ENCODE measurements around the gene PRELID2.
"Not testable (repeated sequence)": the region's sequence is repeated elsewhere in the genome, so short reads cannot be mapped to it uniquely, and the experiment has no call there.

Gene PRELID2

DNA sequence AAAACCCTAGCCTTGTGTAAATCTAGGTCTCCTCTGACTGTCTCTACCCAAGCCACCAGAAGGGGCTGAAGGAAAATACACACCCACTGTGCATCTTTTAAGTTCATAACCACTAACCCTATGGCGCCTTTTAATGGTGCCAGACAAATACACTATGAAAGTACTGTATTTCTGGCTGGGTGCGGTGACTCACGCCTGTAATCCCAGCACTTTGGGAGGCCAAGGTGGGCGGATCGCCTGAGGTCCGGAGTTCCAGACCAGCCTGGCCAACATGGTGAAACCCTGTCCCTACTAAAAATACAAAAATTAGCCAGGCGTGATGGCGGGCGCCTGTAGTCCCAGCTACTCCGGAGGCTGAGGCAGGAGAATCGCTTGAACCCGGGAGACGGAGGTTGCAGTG is 1.1 kb upstream of the PRELID2 start:
- DNase-seq, result not testable (repeated sequence)

DNA sequence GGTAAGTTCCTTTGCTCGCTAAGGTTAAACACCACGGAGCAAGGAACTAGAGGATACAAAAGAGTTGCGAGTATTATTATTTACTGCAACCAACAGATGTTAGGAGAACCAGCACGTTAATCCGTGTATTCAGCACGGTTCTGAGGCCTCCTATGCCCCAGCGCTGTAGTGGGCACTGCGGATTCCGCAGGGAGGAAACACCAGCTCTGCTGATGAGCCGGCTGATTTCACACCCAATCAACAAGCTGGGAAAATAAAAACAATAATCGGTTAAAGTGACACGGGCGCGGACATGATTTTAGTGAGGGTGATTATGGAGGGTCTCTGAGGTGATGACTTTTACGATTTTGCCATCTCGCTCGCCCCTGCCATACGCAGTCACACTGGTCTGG is 702 bp upstream of the PRELID2 start:
- no peak for DNase-seq

DNA sequence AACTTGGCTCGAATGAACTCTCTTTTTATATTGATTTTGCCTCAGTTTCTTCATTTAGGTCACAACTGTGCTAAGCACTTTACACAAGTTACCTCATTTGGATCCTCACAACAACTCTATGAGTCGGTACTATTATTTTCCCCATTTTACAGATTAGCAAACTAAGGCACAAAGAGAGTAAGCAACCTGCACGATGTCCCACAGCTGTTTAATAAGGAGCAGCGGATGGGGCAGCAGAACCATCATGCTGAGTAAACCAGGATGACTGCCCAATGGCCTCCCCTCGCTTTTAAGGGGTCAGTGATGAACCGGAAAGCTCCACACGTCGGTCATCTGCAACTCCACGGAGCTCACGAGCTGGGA is 607 bp downstream of the PRELID2 start:
- no peak for DNase-seq

DNA sequence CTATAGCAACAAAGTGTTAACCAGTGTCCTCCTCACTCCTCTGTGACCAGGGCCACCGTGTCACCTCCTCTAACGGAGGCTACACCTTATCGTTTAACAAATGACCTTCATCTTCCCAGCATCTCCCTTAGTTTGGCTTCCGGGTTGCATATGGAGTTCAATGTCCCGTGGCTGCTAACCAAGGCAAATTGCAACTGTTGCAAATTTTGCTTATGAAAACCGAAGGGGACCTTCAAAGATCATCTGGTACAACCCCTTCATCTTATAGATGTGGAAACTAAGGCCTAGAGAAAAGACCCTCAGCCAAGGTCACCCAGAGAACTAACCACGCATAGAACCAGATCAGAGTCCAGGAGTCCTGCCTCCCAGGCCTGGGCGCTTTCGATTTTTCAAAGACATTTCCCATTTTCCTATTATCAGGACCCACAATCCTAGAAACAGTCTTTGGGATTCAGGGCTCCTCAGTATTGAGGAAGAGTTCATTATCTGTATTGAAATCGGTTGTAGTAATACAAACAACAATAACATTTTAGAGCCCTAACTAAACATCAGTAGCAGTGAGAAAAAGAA is 1.4 kb downstream of the PRELID2 start:
- no peak for DNase-seq

DNA sequence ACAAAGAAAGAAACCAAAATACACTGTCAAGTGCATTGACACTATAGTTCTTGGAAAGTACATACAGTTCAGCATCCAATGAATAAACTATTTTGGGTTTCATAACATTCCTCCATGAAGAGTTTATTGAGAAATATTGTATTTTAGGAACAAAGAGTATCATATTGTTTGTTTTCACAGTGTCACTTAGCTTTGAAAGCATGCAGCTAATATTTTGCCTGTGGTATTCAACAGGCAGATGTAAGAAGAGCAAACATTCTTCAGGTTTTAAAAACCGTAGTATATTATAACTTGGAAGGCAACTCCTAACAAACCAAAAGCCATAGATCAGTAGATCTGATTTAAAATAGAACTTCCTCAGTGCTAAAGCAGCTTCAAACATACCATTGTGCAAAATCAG is 4.5 kb downstream of the PRELID2 start:
- no peak for DNase-seq

DNA sequence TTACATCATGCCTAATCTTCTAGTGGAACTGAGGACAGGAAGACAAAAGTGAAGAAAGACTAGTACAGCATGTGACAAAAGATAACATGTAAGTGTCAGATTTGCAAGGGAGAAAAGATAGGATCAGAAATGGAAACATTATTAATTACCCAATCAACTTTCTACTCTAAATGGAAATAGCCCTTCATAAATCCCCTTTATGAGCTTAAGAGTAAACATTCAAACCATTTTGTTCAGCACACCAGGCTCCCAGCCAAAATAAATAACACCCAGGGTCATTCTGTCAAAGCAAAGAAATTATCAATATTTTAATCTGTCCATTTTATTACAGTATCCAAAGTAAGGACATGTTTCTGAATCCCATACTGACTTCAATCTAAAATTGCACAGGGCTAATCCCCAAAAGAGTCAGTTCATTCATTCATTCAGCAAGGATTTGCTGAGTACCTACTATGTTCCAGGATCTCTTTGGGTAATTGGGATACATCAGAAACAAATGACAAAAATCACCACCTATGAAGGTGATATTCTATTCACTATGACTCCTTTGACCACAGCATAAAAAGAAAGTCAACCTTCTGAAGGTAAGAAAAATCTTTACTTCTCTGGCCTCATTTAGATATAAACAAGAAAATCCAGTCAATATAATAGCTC is 5.3 kb downstream of the PRELID2 start:
- no peak for DNase-seq

DNA sequence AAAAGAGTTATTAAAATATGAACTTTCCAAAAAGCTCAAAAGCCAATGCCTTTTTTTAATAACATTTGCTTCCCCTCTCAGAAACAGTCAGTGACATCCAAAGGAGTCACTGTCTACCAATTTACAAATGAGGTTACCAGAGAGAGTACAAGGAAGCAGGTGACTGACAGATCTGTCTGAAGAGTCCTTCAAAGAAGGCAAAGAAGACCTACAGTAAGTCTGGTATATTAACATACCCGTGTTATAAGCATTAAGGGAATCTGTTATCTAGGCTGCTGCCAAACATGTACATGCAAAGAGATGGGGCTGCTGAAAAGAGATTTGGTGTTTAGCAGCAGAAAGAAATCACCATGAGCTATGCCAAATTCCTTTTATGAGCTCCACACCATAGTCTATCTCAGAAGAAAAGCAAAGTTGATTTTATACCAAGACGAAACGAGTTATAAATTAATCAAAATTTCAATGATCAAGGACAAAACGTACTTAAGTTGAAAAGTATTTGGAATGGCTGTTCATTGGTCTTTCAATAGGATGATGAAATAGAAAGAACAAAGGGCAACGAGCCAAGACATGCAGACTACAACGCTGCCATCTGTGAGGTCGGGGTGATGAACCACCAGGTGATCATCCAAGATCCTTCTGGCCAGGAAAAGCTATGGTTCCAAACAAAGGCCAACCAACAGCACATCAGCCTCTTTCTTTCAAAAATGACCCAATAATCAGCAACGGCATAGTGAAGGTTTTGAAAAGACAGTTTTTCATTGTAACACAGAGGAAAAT is 8.1 kb downstream of the PRELID2 start:
- peak; percentile 59 for DNase-seq

DNA sequence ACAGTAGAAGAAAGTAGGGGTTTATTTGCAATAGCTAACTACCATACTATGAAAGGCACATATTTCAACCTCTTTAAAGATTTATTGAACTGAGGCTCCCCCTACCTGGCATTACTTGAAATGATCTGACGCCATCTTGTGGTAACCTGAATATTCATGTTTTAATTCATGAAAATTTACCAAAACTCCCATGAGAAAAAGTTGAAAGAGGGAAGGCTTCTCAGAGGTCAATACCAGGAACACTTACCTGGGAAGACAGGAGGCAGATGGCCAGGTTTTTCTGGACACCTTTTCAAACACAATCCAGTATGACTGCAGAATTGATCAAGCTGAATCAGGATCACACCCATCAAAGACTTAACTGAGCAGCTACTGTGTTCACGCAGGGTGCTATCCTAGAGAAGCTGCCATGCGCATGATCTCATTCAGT is 9.4 kb downstream of the PRELID2 start:
- peak; percentile 53 for DNase-seq

DNA sequence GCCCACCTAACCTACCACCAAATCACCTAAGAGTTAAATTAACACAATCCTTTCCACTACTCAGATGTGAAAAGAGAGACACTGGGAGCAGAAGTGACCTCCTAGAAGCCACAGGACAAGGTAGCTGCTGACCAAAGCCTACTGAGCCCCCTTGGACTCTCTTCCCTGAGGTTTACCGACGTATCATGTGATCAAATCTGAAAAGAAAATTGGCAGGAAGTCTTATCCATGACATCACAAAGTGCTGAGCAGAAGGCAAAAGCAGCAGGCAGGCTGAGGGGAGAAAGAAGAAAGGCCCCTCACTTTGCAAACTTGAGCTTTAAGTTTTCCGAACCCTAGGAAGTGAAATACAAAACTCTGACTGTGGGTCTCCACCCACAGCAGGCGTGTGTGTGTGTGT is 11.1 kb downstream of the PRELID2 start:
- DNase-seq, result no peak

DNA sequence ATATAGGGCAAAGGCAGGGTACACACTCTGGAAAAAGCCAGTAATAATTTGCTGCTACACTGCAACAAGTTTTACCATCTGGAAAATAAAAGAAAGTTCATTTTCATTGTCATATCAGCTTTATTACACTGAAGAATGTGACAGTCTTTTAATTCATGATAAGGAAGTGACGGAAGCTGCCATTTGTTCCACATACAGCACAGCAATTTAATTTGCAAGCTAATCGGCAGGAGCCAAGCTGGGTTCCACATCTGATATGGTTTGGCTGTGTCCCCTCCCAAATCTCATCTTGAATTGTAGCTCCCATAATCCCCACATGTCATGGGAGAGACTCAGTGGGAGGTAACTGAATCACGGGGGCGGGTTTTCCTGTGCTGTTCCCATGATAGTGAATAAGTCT is 16.5 kb downstream of the PRELID2 start:
- DNase-seq, result no peak

DNA sequence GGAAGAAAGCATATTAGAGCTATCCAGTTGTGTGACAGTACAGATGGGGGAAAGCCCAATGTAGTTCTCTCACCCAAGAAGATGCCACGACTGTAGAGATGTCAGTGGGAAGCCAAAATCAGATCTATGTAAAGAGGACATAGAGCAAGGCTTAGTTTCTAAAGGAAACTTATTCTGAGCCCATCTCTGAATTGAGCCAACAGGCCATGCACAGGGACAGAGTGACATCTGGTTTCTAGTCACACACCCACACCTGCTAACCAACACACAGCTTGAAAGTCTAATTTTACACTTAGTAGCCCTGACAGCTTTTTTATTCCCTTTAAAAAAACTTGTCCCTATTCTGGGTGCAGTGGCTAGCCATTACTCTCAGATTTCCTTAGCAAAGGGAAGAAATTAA is 22.3 kb downstream of the PRELID2 start:
- no peak for DNase-seq

DNA sequence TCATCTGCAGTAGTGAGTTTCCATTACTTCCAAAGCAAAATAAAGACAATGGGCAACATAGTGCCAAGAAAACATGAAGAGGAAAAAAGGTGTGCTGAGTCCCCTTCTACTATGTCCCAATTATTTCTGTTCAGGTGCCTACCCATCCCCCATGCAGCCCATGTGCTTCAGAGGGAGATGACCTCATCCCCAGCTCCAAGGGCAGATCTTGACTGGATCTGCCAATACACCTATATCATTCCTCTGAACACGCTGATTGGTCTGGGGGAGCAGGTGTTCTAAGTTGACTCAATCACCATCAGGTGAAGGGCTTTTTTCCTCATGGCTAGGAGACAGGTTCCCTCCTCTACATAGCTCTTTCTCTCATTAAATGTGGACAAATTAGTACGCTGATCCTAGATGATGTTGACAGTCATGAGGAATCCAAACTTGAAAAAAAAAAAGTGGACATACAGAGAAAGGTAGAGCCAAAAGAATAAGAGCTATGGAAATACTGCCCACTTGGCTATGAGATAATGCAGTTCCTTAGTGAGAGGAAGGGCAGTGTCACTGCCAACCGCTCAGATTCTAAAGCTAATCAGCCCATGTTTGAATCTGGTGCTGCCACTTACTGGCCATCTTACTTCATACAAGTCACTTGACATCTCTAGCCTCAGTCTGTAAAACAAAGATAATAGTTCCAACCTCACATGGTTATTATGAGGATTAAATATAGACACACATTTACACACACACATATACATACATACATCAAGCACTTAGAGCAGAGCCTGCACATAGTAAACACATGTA is 23.1 kb downstream of the PRELID2 start:
- peak; percentile 54 for DNase-seq

DNA sequence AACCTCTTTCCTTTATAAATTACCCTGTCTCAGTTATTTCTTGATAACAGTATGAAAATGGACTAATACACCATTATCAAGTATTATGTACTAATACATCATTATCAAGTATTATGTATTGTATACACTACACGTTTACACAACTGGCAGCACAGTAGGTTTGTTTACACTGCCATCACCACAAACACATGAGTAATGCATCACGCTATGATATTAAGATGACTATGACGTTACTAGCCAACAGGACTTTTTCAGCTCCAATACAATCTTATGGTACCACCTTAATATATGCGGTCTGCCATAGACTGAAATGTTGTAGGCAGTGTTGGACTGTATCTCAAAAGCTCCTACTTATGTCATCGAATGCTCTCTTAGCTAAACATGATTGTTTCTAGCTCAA is 28.2 kb downstream of the PRELID2 start:
- no peak for DNase-seq

DNA sequence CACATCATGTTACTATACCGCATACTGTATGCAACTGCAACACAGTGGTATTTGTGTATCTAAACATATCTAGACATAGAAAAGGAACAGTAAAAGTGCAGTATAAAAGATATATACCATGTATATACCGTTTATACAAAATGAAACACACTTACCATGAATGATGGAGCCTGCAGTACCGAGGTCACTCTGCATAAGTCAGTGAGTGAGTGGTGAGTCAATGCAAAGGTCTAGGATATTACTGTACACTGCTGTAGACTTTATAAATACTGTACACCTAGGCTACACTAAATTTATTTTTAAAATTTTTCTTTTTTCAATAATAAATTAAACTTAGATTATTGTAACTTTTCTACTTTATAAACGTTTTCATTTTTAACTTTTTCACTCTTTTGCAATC is 29.3 kb downstream of the PRELID2 start:
- no peak for DNase-seq

DNA sequence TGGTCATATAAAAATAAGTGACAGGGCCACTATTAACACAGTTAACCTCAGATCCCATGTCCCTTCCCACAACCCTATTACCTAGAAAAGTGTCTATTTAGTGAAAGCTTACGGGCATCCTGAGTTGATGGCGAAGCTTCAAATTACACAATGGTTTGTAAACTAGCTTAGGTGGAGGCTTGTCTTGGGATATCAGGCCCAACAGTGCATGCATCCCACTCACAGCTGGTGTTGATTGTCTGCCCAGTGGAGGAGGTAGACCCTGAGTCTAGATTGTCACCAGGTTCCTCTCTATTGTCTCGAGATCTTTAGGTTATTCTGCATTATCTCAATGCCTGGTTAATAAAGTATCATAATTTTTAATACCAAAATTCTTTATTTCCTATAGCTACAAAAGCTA is 30.4 kb downstream of the PRELID2 start:
- DNase-seq, result no peak

DNA sequence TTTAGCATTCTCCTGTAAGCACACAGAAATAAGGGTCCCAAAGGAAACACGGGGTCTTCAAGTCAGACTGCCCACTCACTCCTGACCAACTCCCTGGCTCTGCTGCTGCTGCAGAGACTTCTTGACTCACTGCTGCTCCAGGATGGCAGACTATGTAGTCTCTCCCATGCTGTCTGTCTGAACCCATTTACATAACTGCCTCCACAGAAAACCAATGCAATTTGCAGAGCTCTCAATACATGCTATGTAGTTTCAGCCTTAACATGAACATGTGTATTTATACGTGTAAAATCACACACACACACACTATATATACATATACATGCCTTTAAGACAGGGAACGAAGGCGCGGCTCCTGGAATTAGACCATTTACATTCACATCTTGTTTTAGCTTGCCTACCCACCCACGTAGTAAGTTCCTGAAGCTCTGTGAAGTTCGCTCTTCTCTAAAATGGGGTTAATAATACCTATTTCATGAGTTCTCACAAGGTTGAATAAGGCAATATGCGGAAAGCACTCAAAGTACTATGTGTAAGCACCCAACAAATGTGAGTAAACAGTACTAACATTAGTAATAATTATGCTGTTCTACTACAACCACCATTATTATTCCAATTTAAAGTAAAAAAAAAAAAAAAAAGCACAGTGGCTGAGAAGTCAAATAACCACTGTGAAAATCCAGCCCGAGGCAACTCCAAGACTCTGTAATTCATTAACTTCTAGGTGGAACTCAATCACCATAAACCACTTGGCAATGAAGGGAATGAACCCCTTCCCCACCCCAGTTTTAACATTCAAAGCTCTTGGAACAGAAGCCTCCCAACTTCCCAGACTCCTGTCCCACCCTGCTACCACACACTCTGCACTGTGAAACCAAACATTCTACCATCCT is 31.8 kb downstream of the PRELID2 start:
- no peak for DNase-seq

DNA sequence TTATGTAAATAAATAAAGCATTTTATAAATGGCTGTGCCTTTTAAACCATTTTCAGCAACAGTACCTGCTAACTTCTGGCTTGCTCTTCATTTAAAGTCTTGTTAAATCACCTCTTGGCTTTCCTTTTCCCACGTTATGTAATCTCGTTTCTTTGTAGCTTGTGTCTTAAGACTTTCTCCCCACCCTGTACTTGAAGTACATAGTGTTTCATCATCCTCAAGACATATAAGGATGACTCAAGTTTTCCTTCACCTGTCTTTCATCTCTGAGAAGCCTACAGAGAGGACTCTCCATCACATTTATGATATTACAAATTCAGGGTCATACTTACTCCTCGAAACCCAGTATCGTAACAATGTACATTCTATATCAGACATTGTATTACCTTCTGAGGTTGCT is 33.9 kb downstream of the PRELID2 start:
- DNase-seq, result no peak

DNA sequence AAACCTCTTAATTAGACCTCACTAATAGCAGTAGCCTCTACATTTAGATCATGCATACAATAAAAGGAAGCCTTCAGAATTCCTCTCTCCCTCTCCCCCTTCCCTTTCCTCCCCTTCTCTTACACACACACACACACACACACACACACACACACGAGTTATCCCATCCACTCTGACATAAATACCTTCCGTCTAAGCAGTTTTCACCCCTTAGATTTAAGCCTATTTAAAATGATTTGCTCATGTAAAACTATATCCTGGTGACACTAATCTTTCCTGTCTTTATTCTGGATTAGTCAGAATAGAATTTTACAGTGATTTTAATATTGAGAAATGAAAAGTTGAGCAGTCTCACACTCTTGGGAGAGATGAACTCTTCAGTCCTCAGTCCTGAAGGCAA is 35.0 kb downstream of the PRELID2 start:
- no peak for DNase-seq

DNA sequence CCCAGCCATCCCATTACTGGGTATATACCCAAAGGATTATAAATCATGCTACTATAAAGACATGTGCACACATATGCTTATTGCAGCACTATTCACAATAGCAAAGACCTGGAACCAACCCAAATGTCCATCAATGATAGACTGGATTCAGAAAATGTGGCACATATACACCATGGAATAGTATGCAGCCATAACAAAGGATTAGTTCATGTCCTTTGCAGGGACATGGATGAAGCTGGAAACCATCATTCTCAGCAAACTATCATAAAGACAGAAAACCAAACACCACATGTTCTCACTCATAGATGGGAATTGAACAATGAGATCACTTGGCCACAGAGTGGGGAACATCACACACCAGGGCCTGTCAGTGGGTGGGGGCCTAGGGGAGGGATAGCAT is 36.6 kb downstream of the PRELID2 start:
- not testable (repeated sequence) for DNase-seq

DNA sequence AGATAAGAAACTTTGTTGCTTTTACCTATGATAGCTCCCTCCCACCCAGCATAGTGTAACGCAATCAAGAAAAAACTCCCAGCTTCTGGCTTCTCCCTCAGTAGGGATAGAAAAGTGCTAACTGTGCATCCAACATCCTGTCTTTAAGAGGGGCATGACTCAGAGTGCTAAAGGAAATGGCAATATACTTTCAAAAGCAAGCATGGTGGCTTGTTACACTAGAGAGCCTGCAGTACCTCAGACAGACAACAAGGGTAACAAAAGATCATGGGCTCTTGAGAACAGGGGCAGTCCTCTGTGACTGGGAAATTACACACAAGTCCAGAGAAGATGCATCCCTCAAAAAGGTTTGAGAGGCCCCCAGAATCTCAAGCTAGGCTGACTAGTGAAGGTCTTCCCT is 37.8 kb downstream of the PRELID2 start:
- no peak for DNase-seq

DNA sequence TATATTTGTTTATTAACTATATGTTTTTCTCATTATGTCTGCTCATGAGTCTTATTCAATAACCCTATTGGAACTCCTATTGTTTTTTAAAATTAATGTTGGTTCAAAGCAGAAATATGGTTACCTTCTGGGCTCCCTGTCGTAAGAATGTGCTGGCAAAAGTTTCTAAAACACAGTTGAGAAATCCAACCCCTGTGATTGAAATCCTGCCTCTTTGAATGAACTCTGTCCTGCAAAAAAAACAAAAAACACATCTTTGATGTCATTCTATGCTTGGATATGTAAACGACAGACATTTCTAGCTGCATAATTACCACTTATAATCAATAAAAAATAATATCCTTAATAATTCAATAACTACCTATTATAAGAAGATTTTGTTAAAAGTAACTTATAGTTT is 38.8 kb downstream of the PRELID2 start:
- DNase-seq, result no peak

DNA sequence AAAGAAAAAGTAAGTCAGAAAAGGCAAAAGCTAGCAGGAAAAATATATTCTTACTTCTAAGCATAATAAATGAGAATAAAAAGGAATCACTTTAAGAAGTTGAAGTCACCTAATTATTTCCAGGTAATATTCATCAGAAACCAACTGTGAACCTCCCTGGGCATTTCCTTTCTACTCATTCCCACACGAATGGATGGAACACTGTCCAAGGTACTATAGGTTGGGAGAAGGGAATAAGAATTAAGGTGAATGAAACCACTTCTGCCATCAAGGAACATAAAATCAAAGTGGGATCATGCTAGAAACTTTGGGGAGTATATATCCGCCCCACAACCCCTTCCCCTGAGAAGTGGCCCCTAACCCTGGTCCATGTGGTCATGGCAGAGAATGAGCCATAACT is 41.6 kb downstream of the PRELID2 start:
- DNase-seq, result no peak

DNA sequence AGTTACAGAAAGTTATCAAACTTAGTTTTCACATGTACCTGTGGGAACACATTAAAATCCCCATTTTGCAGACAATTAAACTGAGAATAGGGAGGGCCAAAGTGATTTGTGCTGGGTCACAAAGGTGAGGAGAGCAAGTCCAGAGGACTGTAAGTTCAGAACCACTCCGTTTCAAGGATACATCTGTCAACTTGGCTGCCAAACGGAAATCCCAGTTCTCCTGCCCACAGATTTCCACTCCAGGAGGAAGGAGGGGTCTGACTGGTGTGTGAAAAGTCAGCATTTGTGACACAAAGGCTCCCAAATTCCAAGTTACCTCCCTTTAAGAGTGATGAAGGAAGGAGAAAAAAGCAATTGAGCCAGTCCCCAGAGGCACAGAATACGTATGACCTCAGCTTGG is 42.3 kb downstream of the PRELID2 start:
- no peak for DNase-seq

Measured in NCI-H446 treated with DMSO at 0.1 percent for 48 hours (cell line).